Stimulated activated CD8-positive, alpha-beta memory T cell treated with anti-CD3 and anti-CD28 coated beads, Interleukin-15, amount 100 ng/mL, for 24 hours (primary cell): ENCODE data around the gene TRIM16.
"Not testable (repeated sequence)": the region's sequence is repeated elsewhere in the genome, so short reads cannot be mapped to it uniquely, and the experiment has no call there.

Experiments
- DNase-seq: peaks from one replicate; pipeline ENCODE4 v3.0.0-alpha.2; 2020; ENCODE audit warnings: low read depth

Gene TRIM16

DNA sequence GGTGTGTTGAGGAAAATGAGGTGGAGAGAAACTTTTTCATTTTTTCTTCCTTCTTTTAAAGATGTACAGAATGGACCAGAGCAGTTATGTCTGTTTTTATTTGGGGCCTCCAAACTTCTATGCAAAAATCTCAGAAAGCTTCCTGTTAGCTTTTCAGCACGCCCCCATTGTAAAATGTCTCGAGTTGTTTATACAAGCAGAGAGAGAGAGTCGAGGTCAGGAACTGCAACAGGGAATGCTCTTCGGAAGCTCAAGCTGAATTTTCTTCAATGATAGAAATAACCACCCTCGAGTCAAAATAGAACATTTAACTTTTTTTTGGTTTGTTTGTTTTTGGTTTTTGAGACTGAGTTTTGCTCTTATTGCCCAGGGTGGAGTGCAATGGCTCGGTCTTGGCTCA is 68.3 kb downstream of the TRIM16 start:
- DNase-seq: not testable (repeated sequence)

DNA sequence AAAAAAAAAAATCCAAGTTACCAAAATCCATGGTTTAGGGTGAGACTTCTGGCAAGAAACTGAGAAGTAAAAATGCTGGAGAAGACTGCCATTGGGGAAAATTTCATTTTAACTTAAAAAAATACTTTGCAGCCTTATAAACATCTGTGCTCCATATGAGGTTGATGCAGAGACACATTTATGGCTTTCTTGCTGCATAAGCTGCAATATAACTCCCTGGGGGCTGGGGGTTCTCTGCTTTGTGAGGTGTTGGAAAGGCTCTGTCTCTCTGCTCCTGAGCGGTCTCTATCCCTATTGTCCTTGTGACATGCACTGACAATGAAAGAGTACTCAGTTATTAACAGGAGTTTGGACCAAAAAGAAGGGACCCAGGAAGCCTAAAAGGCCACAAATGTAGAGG is 71.0 kb downstream of the TRIM16 start:
- not testable (repeated sequence) for DNase-seq

DNA sequence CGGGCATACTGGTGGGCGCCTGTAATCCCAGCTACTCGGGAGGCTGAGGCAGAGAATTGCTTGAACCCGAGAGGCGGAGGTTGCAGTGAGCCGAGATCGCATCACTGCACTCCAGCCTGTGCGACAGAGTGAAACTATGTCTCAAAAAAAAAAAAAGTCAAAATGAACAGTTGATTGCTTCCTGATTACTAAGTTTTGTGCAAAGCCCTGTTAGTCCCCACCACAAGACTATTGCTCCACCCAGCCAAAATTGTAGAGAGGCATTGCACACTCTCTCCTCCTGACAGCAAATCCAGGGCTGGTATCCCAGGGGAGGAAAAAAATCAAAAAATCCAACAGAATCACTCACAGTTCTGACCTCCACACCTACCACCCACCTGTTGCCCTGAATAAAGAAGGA is 91.2 kb downstream of the TRIM16 start:
- not testable (repeated sequence) for DNase-seq

DNA sequence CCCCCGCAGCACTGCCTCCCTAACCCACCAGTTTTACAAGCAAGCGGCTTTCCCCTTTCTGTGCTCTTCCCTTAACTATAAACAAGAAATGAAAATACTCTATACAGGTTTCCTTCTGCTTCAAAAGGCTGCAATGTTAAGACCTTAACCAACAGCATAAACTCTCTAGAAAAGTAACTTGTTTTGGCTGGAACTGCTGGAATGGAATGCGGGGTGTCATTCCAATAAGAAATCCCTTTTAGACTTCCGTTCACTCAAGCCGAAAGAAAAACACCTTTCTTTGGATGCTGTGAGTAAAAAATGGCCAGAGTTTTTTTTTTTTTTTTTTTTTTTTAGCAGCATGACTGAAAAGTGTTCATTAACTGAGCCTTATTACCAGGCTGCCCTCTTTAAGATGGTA is 92.1 kb downstream of the TRIM16 start:
- DNase-seq: not testable (repeated sequence)

DNA sequence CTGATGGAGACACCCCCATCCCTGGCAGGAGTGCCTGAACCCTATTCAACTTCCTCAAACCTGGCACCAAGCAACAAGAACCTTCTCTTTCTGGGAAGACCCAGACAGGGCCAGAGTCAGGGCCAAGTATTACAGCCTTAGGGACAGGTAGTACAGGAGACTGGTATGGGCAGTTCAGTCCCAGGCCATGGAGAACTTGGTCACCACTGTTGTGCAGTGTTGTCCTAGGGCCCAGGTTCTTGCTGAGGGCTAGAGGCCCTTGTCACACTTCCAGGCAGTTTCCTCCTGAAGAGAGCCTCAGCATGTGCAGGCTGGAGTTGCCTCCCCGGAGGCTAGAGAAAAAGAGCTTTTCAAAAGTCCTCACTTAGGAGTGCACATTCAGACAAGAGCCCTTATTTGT is 93.3 kb downstream of the TRIM16 start:
- not testable (repeated sequence) for DNase-seq

DNA sequence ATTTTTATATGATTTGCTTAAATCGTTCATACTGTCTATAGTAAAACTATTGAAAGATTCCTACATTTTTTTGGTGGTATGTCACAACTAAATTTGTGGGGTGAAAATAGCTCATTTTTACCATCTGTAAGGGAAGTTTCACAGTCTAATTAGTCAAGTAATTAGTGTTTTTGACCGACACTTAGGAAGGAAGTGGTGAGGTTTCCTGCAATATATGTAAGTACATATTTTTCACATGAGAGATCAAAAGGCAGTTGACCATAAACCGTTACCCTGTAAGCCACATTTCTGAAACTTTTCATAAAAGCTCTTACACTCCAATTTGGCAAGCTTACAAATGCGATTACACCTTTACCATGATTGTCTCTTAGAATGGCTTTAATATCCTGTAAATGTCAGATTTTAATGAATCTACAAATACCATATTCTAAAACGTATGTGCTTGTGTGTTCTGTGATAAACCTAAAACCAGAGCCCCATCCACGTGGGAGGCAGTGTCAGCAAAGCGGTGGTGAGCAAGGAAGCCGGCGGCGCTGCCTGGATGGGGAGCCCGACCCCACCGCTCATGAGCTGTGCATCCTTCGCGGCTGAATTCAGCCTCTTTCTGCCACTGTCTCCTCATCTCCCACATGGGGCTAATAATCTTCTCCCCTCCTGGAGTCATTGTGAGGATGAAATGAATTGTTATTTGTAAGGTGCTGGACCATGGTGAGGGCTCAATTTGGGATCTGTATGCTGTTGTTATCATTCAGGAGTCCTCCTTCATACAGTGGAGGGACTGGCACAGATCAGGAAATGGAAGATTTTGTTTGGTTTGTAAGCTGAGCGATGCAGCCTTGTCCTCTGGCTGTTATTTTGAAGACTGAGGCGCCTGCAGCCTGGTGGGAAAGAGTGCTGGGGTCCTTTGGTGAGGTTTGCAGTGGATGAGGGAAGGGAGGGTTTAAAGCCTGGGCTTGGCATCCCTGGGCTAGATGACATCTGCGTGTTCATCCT is 94.3 kb downstream of the TRIM16 start:
- DNase-seq: not testable (repeated sequence)

DNA sequence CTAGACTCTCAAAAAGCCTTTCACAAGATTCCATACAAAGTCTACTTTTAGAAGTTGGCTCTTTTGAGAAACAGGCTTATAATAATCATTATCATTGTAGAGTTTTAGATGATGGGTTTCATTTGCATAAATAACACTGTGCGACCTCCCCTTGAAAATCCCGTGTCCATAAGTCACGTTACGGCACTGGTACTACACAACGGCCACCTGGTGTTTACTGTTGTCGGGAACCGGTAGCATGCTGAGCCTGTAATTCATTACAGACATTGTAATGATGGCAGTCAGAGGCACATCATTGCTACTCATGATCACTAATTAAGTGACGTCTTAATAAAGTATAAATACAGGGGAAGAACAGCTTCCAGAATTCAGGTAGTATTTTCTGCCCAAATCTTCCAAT is 96.1 kb downstream of the TRIM16 start:
- DNase-seq: not testable (repeated sequence)

DNA sequence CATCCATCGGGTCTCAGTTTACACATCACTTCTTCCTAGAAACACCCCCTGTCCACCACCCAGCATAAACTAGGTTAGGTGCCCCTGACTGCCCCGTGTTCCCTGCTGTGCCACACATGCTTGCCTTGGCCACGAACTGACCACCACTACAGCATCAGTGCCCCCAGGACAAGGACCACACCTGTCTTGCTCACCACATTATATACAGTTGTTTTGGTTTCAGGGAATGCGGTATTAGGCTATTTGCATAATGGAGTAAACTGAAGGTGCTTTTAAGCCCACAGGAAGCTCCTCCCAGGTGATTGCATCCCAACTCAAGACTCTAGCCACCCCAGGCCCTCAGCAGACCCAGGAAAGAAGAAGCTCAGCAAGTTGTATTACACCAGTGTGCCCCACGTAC is 100.8 kb downstream of the TRIM16 start:
- not testable (repeated sequence) for DNase-seq

DNA sequence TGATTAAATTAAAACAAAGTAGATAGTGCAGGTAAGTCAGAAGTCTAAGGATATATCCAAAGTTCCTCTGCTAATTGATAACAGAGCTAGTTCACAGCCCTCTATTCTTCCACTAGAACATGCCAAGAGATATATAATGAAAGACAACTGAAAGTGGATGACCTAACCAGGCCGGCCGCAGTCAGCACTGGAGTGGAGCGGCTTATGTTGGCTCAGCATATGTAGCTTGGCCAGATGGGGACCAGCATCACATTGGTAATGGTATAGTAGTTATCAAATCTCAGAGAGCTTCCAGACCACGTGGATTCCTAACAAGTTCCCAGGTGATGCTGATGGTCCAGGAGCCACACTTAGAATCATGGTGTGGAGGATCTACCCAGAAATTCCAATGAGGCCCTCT is 102.6 kb downstream of the TRIM16 start:
- not testable (repeated sequence) for DNase-seq
